Measurements from ENCODE around the gene TINCR. TPM values are rescaled to one million over a fixed set of nuclear protein-coding genes. Genes with fewer than 3 reads are reported as not detected.

The TINCR gene
- total RNA-seq, 4 donors from 2014 or later, result 250 to 282 (median 259) TPM

DNA sequence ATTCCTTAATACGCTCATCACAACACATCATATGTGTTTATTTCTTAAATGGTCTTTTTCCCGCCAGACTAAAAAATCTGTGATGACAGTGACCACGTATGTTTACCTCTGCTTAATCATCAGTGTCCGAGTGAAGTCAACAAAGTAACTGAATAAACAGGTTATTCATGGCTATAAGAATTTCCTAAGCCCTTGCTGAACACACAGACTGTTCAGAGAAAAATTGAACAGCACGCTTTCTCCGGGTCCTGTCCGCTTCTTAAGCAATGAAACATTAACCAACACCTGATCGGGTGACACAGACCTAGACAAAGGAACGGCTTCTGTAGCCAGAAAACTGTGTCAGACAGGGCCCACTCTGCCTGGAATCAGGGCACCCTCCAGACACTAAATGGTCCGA is 40.5 kb upstream of the TINCR start:
- no peak overlapping the region for H3K4me3 ChIP-seq (ENCODE audit: low read depth, poor library complexity, severe bottlenecking)
- intact Hi-C loops (cut with DNase I; ENCODE audit: low total_unique reads), result no loop called here
- WGBS, 2 donors, result 94 to 95% methylated on average over 10 of the region's 10 CpGs
- no peak for DNase-seq (ENCODE audit: low spot score in 2 of 2)
- TF ChIP-seq POLR2A (IDR thresholded peaks at IDR 0.05), result no peak
- TF ChIP-seq, protein P1, sequence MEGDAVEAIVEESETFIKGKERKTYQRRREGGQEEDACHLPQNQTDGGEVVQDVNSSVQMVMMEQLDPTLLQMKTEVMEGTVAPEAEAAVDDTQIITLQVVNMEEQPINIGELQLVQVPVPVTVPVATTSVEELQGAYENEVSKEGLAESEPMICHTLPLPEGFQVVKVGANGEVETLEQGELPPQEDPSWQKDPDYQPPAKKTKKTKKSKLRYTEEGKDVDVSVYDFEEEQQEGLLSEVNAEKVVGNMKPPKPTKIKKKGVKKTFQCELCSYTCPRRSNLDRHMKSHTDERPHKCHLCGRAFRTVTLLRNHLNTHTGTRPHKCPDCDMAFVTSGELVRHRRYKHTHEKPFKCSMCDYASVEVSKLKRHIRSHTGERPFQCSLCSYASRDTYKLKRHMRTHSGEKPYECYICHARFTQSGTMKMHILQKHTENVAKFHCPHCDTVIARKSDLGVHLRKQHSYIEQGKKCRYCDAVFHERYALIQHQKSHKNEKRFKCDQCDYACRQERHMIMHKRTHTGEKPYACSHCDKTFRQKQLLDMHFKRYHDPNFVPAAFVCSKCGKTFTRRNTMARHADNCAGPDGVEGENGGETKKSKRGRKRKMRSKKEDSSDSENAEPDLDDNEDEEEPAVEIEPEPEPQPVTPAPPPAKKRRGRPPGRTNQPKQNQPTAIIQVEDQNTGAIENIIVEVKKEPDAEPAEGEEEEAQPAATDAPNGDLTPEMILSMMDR (IDR thresholded peaks at IDR 0.05), result no peak

DNA sequence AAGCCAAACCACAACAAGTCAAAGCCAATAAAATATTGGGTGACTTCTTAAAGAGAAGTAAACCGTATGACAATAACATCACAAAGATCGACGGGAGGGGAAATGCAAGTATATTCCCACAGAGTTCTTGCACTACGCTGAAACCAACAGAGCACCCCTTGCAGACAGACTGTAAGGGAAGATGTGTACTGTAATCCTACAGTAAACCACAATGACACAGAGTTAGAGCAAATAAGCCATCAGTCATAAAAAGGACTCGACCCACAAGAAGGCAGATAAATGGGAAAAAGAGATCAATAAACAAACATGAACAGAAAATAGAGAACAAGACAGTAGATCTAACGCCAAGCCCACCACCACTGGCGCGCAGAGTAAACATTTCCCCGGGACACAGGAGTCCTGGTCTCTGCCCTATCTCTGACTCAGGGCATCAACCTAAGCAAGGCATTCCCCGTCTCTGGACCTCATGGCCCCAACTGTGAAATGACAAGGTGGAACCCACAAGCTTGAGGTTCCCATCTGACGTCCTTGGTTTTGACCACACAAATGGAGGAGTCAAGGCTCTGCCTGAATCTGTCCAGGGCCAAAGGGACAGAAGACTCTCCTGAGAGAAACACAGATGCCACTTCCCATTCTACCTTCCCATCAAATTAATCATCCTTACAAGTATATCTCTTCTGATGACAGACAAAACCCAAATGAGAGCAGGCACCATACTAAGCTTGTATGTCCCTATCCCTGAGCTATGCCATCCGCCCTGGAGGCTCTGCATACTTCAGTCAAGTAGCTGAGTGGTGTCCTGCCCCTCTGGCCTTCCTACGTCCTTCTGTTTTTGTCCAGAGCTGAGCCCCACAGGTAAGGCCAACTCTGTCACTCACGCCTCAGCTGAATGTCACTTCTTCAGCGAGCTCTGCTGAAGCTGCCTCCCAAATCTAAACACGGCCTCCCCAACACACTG is 39.8 kb upstream of the TINCR start:
- TF ChIP-seq, protein P1 (IDR thresholded peaks at IDR 0.05), result no peak
- TF ChIP-seq POLR2A (IDR thresholded peaks at IDR 0.05), result no peak
- 91 to 94% methylated on average over 16 of the region's 16 CpGs for WGBS, 2 donors
- no peak for DNase-seq (ENCODE audit: low spot score in 2 of 2)

GRCh38 chr19:5605362-5605761 is 37.6 kb upstream of the TINCR start:
- DNase-seq (ENCODE audit: low spot score in 2 of 2), result no peak
- intact Hi-C loops (cut with DNase I; ENCODE audit: low total_unique reads), result no loop called here
- no peak for TF ChIP-seq POLR2A (IDR thresholded peaks at IDR 0.05)
- TF ChIP-seq, protein P1 (IDR thresholded peaks at IDR 0.05), result no peak
- 90 to 94% methylated on average over 3 of the region's 3 CpGs for WGBS, 2 donors
- no peak overlapping the region for H3K4me3 ChIP-seq (ENCODE audit: low read depth, poor library complexity, severe bottlenecking)

More for the DNA sequence above, 39.8 kb upstream of the TINCR start:
- H3K4me3 ChIP-seq (ENCODE audit: low read depth, poor library complexity, severe bottlenecking), result no peak overlapping the region
- intact Hi-C loops (cut with DNase I; ENCODE audit: low total_unique reads), result no loop called here

DNA sequence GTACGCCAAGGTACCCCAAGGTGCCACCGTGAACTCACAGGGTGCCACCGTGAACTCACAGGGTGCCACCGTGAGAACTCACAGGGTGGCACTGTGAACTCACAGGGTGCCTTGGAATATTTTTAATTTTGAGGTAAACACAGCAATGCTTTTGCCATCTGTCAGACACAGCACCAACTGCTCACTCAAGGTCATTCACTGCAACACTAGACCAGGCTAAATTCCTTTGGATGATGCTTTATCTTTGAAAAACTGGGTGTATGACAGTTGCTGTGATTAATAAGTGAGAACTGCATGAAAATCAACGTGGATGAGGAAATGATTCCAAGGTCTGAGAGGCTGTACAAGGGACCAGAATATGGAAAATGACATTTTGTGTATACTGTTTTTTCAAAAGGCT is 35.9 kb upstream of the TINCR start:
- intact Hi-C loops (cut with DNase I; ENCODE audit: low total_unique reads), result no loop called here
- no peak overlapping the region for H3K4me3 ChIP-seq (ENCODE audit: low read depth, poor library complexity, severe bottlenecking)
- no peak for DNase-seq (ENCODE audit: low spot score in 2 of 2)
- TF ChIP-seq POLR2A (IDR thresholded peaks at IDR 0.05), result no peak
- TF ChIP-seq, protein P1 (IDR thresholded peaks at IDR 0.05), result no peak
- WGBS, 2 donors, result 83 to 87% methylated on average over 5 of the region's 5 CpGs

GRCh38 chr19:5600797-5601196 is 33.0 kb upstream of the TINCR start:
- intact Hi-C loops (cut with DNase I; ENCODE audit: low total_unique reads), result no loop called here
- DNase-seq (ENCODE audit: low spot score in 2 of 2), result no peak
- no peak for TF ChIP-seq POLR2A (IDR thresholded peaks at IDR 0.05)
- TF ChIP-seq, protein P1 (IDR thresholded peaks at IDR 0.05), result no peak
- WGBS, 2 donors, result 85 to 91% methylated on average over 8 of the region's 8 CpGs
- H3K4me3 ChIP-seq (ENCODE audit: low read depth, poor library complexity, severe bottlenecking), result no peak overlapping the region

Measured in lower leg skin (tissue), 4 donors.